Mononuclear cell (primary cell): Measurements from ENCODE around the gene KCNIP4. TPM values are rescaled to one million over a fixed set of nuclear protein-coding genes. Genes with fewer than 3 reads are reported as not detected.

Experiments
- H3K27me3 ChIP-seq: 2 replicates; pipeline ENCODE4 v1.6.0; 2011; ENCODE audit warnings: low read length, control low read depth; ENCODE audit not compliant: insufficient read depth
- H3K4me1 ChIP-seq: 2 replicates; pipeline ENCODE4 v1.5.1; 2011; ENCODE audit warnings: mild to moderate bottlenecking, low read length, control low read depth; ENCODE audit not compliant: insufficient read depth
- H3K4me3 ChIP-seq: 2 replicates; pipeline ENCODE4 v1.5.1; 2011; ENCODE audit warnings: mild to moderate bottlenecking, low read length, moderate library complexity
- H3K9me3 ChIP-seq: 2 replicates; pipeline ENCODE4 v1.5.1; 2011; ENCODE audit warnings: low read depth, mild to moderate bottlenecking, control low read depth, low read length
- total RNA-seq: library from RNA; depleted of rRNA; stranded (reverse); fragments of >200 nt; gene quantifications from one replicate; pipeline ENCODE4 v1.2.3, GENCODE V29; 2012

Gene KCNIP4
- total RNA-seq, 1 donor: not detected

- Histone ChIP-seq H3K4me3 (no peak overlapping the region), H3K4me1 (no peaks in the 10 kb centered on the region)
Observed at GRCh38 chr4:21083413-21083812, 865.2 kb downstream of the KCNIP4 start.

GRCh38 chr4:21077967-21078366, 870.6 kb downstream of the KCNIP4 start:
- no peak overlapping the region for H3K4me3 ChIP-seq

More at GRCh38 chr4:21083413-21083812, 865.2 kb downstream of the KCNIP4 start:
- H3K9me3 ChIP-seq: no peaks in the 10 kb centered on the region
- no peaks in the 10 kb centered on the region for H3K27me3 ChIP-seq

GRCh38 chr4:21067351-21067750, 881.2 kb downstream of the KCNIP4 start:
- Histone ChIP-seq H3K27me3 (no peaks in the 10 kb centered on the region), H3K9me3 (no peaks in the 10 kb centered on the region), H3K4me3 (no peak overlapping the region), H3K4me1 (no peaks in the 10 kb centered on the region)

More at GRCh38 chr4:21077967-21078366, 870.6 kb downstream of the KCNIP4 start:
- H3K27me3 ChIP-seq: no peaks in the 10 kb centered on the region
- no peaks in the 10 kb centered on the region for H3K9me3 ChIP-seq
- H3K4me1 ChIP-seq: no peaks in the 10 kb centered on the region

GRCh38 chr4:21061902-21062301, 886.7 kb downstream of the KCNIP4 start:
- Histone ChIP-seq H3K9me3 (no peaks in the 10 kb centered on the region), H3K4me1 (no peaks in the 10 kb centered on the region), H3K27me3 (no peaks in the 10 kb centered on the region), H3K4me3 (no peak overlapping the region)

- H3K9me3 ChIP-seq: no peaks in the 10 kb centered on the region
- no peak overlapping the region for H3K4me3 ChIP-seq
- H3K27me3 ChIP-seq: no peaks in the 10 kb centered on the region
- no peaks in the 10 kb centered on the region for H3K4me1 ChIP-seq
Observed at GRCh38 chr4:21046141-21046540, 902.4 kb downstream of the KCNIP4 start.

GRCh38 chr4:21045119-21045518, 903.5 kb downstream of the KCNIP4 start:
- Histone ChIP-seq H3K27me3 (no peaks in the 10 kb centered on the region), H3K9me3 (no peaks in the 10 kb centered on the region), H3K4me1 (no peaks in the 10 kb centered on the region), H3K4me3 (no peak overlapping the region)

GRCh38 chr4:21041708-21042107, 906.9 kb downstream of the KCNIP4 start:
- H3K9me3 ChIP-seq: no peaks in the 10 kb centered on the region
- H3K4me3 ChIP-seq: no peak overlapping the region
- H3K4me1 ChIP-seq: no peaks in the 10 kb centered on the region
- no peaks in the 10 kb centered on the region for H3K27me3 ChIP-seq

- H3K27me3 ChIP-seq: no peaks in the 10 kb centered on the region
- no peaks in the 10 kb centered on the region for H3K9me3 ChIP-seq
- no peaks in the 10 kb centered on the region for H3K4me1 ChIP-seq
- H3K4me3 ChIP-seq: no peak overlapping the region
Observed at GRCh38 chr4:21034728-21035127, 913.8 kb downstream of the KCNIP4 start.

GRCh38 chr4:21032089-21032645, 916.4 kb downstream of the KCNIP4 start:
- H3K27me3 ChIP-seq: no peaks in the 10 kb centered on the region
- H3K9me3 ChIP-seq: no peaks in the 10 kb centered on the region
- no peaks in the 10 kb centered on the region for H3K4me1 ChIP-seq
- H3K4me3 ChIP-seq: no peak overlapping the region

- H3K27me3 ChIP-seq: no peaks in the 10 kb centered on the region
- no peaks in the 10 kb centered on the region for H3K4me1 ChIP-seq
- no peaks in the 10 kb centered on the region for H3K9me3 ChIP-seq
- H3K4me3 ChIP-seq: no peak overlapping the region
Observed at GRCh38 chr4:21018817-21019216, 929.8 kb downstream of the KCNIP4 start.

- H3K9me3 ChIP-seq: peaks cover 7% of the 10 kb centered on the region
- H3K4me3 ChIP-seq: no peak overlapping the region
- H3K27me3 ChIP-seq: no peaks in the 10 kb centered on the region
- H3K4me1 ChIP-seq: no peaks in the 10 kb centered on the region
Observed at GRCh38 chr4:21013501-21013900, 935.1 kb downstream of the KCNIP4 start.

GRCh38 chr4:21012851-21013331, 935.7 kb downstream of the KCNIP4 start:
- H3K9me3 ChIP-seq: peaks cover 7% of the 10 kb centered on the region
- no peaks in the 10 kb centered on the region for H3K27me3 ChIP-seq

GRCh38 chr4:21011106-21011505, 937.5 kb downstream of the KCNIP4 start:
- H3K27me3 ChIP-seq: no peaks in the 10 kb centered on the region
- H3K4me3 ChIP-seq: no peak overlapping the region
- peaks cover 7% of the 10 kb centered on the region for H3K9me3 ChIP-seq
- no peaks in the 10 kb centered on the region for H3K4me1 ChIP-seq

More at GRCh38 chr4:21012851-21013331, 935.7 kb downstream of the KCNIP4 start:
- no peak overlapping the region for H3K4me3 ChIP-seq
- no peaks in the 10 kb centered on the region for H3K4me1 ChIP-seq

- H3K9me3 ChIP-seq: peaks cover 7% of the 10 kb centered on the region
- no peaks in the 10 kb centered on the region for H3K27me3 ChIP-seq
- H3K4me3 ChIP-seq: no peak overlapping the region
- H3K4me1 ChIP-seq: no peaks in the 10 kb centered on the region
Observed at GRCh38 chr4:21009956-21010355, 938.6 kb downstream of the KCNIP4 start.

GRCh38 chr4:21005647-21006046, 942.9 kb downstream of the KCNIP4 start:
- H3K27me3 ChIP-seq: no peaks in the 10 kb centered on the region
- peaks cover 2% of the 10 kb centered on the region for H3K9me3 ChIP-seq
- no peaks in the 10 kb centered on the region for H3K4me1 ChIP-seq
- no peak overlapping the region for H3K4me3 ChIP-seq

GRCh38 chr4:21002976-21003375, 945.6 kb downstream of the KCNIP4 start:
- H3K27me3 ChIP-seq: no peaks in the 10 kb centered on the region
- H3K4me1 ChIP-seq: no peaks in the 10 kb centered on the region
- H3K4me3 ChIP-seq: no peak overlapping the region
- H3K9me3 ChIP-seq: no peaks in the 10 kb centered on the region
